HG02571 (cell line): ENCODE results near the gene GRHL3.
"Not testable (repeated sequence)": the region's sequence is repeated elsewhere in the genome, so short reads cannot be mapped to it uniquely, and the experiment has no call there.

ENCODE experiments used
- ATAC-seq: cut with Tn5 transposase; IDR thresholded peaks from one replicate; pipeline ENCODE4 v1.9.1; 2021; ENCODE audit warnings: mild to moderate bottlenecking, moderate library complexity; ENCODE audit not compliant: unreplicated experiment

Gene GRHL3

DNA sequence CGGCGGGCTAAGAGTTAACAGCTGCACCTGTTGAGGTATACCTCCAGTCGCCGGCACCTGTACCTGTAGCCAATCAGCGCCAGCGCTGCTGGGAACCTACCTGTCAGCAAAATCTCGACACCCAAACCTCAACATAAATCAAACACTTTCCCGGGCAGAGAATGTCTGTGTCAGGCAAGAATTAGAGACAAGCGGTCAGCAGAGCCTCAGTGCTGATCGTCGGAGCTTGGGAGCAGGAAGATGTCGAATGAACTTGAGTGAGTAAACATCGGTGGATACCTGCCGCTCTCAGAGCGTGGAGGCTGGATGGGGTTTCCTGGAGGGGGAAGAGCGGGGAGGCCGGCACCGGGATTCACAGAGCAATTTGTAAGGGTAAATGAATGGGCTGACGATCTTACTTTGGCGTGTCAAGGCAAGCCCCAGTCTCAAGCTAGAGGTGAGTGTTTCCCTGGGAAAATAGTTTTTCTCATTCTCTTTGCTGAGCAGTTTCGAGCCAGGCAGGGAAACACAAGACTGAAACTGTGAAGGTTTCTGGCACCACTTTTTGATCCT, at the start of gene GRHL3:
Gene GRHL3 (plus strand): TSS at position 46 of the 552 bp plus-strand sequence. CDS start 195 bp downstream, at position 241.
- no peak for ATAC-seq

DNA sequence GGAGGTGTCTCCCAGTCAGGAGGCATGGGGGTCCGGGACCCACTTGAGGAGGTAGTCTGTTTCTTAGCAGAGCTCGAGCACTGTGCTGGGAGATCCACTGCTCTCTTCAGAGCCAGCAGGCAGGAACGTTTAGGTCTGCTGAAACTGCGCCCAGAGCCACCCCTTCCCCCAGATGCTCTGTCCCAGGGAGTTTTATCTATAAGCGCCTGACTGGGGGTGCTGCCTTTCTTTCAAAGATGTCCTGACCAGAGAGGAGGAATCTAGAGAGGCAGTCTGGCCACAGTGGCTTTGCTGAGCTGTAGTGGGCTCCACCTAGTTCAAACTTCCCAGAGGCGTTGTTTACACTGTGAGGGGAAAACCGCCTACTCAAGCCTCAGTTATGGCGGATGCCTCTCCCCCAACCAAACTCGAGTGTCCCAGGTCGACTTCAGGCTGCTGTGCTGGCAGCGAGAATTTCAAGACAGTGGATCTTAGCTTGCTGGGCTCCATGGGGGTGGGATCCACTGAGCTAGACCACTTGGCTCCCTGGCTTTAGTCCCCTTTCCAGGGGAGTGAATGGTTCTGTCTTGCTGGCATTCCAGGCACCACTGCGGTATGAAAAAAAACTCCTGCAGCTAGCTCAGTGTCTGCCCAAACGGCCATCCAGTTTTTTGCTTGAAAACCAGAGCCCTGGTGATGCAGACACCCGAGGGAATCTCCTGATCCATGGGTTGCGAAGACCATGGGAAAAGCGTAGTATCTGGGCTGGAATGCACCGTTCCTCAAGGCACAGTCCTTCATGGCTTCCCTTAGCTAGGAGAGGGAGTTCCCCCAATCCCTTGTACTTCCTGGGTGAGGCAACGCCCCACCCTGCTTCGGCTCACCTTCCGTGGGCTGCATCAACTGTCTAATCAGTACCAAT, 44.7 kb upstream of the GRHL3 start:
- not testable (repeated sequence) for ATAC-seq

DNA sequence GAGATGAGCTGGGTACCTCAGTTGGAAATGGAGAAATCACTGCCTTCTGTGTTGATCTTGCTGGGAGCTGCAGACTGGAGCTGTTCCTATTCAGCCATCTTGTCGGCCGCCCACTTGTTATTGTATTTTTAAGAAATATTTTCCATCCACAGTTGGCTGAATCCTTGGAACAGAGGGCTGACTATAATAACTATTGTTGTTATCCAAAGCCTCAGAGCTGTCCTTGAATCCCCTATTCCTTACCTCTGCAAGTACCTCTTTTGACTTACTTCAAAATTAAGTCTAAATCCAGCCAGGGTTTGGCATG, 44.1 kb upstream of the GRHL3 start:
- no peak for ATAC-seq

DNA sequence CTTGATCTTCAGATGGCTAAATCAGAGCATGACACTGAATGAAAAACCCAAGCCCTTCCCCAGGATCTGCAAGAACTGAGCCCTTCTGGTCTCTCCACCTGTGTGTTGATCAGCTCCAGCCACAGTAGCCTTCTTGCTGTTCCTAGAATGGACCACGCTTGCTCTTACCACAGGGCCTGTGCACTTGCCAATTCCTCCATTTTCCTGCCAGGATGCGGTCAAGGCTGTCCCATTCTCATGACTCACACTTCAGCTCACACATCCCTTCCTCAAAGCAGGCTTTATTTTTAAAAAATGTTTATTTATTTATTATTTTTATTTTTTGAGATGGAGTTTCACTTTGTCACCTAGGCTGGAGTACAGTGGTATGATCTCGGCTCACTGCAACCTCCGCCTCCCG, 43.6 kb upstream of the GRHL3 start:
- ATAC-seq, result no peak

DNA sequence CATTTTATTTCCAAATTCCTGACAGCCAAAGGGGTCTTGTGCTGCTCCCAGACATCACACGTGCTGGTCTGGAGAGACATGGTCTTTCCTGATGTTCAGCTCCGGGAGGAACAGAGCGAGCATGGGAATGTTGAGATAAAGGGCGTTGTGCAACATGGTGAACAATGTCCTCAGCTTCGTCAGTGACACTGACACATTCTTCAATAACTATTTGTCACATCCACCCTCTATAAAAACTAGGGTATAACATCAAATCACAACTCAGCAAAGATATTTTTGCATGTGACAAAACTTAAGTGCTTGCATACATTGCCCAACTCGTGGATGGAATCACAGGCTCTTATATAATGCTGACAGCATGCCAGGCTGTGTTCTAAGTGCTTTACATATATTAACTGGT, 42.4 kb upstream of the GRHL3 start:
- ATAC-seq, result no peak

DNA sequence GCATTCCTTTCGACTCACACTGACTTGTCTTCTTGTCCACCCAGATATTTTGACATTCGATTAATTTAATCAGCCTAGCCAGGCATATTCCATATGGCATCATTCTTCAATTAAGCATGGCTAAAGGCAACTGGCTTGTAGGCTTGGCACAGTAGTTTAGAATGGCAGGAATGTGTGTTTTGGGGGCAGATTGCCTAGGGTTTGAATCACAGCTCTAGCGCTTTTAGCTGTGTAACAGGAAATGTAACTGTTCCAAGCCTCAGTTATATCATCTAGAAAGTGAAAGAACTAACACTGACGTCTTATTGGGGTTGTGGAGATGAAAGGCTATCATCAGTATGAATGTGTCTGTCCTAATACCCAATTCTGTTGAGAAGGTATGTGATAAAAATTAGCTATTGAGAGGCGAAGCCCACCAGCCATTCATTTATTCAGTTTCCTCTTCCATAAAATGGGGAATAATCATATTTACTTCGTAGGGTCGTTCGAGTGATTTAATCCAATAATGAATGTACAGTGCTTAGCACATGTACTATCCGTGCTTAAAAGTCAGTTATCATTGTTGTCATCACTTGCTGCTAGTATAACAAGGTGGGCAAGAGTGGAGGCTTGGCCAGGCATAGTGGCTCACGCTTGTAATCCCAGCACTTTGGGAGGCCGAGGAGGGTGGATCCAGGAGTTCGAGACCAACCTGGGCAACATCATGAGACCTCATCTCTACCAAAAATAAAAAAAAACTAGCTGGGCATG, 41.6 kb upstream of the GRHL3 start:
- no peak for ATAC-seq

DNA sequence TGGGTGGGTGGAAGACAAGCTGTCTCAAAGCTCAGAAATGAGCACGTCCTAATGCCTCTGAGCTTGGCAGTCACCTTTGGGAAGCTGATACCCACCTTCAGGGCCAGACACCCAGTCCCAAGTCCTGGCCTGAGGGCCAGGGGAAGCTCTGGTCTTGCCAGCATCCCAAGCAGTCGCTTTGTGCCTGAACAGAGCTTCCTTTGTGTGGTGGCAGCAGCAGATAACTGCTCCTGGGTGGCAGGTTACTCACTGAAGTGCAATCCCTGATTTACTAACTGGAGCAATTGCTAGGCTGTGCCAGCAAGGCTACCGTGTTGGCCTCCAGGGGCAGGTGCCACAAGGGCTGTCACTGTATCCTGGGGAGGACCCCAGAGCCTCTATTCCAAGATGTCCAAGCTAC, 40.4 kb upstream of the GRHL3 start:
- ATAC-seq, result no peak

DNA sequence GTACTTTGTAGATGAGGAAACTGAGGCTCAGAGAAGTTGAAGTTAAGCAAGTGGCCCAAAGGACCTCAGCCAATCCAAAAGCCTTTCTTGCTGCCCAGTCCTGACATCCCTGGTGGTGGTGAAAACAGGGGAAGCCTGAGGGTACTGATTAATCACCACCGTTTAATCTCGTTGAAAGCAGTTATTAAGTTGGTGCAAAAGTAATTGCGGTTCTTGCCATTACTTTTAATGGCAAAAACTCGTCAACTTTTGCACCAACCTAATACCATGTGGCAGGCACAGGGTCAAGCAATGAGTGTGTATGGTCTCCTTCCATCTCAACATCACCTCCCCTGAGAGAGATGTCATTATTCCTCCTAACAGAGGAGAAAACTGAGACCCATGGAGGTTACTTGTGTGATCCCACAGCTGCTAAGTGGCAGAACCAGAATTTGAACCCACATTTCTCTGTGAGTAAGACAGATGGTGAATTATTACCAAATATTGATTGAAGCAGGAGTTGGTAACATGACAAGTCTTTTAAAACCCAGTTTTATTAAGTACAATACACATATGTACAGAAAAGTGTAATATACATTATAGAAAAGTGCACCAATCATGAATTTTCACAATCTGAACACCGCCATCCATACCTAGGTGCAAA, 39.4 kb upstream of the GRHL3 start:
- ATAC-seq, result no peak

DNA sequence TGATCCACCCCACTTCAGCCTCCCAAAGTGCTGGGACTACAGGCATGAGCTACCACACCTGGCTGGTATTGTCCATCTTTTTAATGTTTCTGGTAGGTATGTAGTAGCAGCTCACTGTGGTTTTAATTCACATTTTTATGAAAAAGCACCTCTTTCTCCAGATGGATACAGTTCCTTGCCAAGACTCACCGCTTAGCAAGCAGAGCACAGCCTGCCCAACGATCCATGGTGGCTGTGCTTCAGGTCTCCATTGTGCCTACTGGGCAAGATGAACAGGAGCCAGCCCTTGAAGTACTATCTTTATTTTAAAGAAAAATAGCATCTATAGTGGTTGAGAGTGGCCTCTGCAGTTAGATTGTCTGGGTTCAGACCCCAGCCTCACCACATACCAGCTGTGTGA, 37.6 kb upstream of the GRHL3 start:
- ATAC-seq, result no peak

DNA sequence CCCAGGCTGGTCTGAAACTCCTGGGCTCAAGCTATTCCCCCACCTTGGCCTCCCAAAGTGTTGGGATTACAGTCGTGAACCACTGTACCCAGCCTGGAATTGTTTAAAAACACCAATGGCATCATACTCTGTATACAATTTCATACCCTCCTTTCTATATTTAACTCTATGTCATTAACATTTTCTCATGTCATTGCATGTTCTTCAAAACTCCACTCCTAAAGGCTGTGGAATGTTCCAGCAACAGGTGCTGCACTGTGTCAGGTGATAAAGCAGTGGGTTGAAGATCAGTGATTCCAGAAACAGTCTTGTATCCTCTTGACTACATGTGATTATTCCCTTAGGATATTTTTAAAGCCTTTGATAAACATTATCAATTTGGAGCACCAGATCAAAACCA, 36.7 kb upstream of the GRHL3 start:
- ATAC-seq, result no peak

DNA sequence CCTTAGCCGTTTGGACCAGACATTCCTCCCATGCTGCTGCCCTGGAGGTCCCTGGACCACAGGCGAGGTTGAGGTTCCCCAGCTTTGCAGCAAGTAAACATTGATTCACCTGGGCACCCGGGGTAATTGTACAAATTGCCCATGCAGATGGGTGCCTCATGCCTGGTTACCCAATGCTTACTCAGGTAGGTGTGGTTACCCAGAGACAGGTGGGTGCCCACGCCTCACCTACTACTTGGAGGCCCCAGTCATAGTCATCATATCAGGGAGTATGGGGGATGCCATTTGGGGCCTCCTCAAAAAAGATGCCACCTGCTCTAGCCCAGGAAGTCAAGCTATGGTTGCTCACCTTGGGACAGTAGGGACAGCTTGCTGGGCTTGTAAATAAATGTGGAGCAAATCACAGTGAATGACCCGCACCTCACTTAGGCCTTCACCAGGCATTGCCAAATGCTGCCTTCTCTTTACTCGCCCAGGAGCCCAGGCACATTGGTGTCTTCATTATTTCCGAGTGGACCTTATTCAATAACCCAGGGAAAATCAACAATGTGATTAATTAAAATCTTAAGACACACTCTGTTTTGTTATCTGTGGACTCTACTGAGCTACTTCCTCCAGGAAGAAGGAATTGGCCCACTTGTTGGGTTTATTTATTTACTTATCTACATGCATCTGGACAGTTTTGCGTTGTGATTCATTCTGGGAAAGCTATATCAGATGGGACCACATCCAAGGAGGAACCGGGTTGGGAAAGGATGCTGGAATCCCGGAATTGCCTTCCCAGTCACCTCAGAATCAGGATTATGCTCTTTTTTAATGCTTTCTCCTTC, 35.6 kb upstream of the GRHL3 start:
- ATAC-seq, result no peak

DNA sequence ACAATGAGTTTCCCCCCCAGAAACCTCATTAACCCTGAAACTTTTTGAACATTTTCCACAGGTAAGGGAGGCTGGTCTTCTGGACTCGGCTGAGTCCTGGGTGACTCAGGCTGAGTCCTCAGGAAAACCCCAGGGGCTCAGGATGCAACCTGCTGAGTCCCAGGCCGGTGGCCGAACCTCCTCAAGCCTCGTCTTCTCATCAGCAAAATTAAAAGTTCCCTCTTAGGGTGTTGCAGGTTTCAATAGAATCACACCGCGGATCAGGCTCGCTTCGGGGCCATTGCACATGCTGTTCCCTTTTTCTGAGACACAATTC, 35.0 kb upstream of the GRHL3 start:
- no peak for ATAC-seq

DNA sequence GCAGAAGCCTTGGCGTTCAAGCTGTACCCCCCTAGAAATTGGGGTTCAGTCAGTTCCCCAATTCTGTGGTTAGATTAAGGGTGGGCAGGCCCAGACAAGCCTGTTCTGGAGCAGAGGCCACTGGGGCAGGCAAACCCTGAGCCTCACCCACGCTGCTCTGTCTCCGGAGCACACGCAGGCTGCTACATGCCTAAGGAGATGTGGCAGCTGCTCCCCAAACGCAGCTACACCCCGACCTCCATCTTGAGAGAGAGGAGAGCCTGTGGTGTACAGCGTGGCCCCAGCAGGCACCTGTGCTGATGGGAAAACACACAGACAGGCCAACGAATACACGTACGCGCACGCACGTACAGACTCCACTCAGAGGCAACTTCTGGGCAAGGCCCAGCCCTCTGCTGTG, 33.9 kb upstream of the GRHL3 start:
- no peak for ATAC-seq

DNA sequence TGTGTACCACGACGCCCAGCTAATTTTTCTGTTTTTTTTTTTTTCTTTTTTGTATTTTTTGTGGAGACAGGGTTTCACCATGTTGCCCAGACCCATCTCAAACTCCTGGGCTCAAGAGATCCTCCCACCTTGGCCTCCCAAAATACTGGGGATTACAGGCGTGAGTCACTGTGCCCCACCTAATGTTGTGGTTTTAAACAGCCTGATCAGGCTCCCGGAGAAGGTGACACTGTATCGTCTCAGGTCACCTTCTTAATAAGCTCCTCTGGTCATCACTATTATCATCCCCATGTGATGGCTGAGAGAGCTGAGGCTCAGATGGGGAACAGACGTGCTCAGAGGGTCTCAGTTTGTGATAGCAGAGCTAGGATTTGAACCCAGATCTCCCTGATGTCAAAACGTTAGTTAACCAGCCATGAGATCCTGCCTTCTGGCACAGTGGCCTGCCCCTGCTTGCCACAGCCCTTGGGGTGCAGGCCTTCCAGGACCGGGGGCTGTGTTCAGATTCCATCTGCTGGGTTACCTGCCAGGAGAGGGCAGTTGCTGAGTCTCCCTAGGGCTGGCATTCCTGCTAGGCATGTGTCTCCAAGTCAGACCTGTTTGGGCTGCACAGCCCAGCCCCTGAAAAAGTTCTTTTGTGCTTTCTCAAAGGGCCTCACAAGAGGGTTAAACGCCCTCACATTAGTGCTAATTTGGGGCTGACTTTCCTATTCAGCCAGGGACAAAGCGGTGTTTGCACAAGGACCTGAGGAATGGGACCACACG, 32.7 kb upstream of the GRHL3 start:
- ATAC-seq, result no peak

DNA sequence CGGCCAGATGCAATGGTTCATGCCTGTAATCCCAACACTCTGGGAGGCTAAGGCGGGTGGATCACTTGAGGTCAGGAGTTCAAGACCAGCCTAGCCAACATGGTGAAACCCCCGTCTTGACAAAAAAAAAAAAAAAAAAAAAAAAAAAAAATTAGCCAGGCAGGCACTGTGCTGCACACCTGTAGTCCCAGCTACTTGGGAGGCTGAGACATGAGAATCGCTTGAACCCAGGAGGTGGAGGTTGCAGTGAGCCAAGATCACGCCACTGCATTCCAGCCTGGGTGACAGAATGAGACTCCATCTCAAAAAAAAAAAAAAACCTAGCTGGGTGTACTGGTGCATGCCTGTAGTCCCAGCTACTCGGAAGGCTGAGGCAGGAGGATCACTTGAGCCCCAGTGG, 31.4 kb upstream of the GRHL3 start:
- ATAC-seq, result not testable (repeated sequence)

DNA sequence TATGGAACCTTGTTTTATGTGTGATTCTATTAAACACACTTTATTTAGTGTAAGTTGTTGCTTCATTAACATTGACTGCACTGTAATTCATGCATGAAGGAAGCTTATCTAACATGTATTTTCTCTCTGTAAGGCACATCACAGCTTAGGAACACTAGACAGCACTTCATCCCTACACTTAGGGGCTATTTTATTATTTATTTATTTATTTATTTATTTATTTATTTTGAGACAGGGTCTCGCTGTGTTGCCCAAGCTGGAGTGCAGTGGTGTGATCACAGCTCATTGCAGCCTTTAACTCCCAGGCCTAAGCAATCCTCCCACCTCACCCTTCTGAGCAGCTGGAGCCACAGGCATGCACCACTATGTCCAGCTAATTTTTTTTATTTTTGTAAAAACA, 30.7 kb upstream of the GRHL3 start:
- no peak for ATAC-seq

DNA sequence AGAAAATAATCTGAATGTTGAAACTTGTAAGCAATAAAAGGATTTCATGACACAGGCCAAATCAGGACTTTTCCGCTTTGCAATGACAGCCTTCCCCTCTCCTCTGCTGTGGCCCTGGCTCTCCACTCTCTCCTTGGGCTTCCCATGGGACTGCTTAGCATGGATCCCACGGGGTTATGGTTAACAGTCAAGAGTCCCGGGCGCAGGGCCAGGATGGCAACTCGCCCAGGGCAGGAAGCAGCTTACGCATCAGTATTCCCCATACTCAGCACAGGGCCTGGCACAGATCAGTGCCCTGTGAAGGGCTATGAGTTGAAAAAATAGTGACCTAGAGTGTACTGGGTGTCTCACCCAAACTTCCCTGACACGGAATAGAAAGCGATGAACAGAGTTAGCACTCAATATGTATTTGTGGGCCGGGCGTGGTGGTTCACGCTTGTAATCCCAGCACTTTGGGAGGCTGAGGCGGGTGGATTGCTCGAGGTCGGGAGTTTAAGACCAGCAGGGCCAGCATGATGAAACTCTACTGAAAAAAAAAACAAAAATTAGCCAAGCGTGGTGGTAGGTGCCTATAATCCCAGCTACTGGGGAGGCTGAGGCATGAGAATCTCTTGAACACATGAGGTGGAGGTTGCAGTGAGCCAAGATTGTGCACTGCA, 29.1 kb upstream of the GRHL3 start:
- ATAC-seq, result no peak

DNA sequence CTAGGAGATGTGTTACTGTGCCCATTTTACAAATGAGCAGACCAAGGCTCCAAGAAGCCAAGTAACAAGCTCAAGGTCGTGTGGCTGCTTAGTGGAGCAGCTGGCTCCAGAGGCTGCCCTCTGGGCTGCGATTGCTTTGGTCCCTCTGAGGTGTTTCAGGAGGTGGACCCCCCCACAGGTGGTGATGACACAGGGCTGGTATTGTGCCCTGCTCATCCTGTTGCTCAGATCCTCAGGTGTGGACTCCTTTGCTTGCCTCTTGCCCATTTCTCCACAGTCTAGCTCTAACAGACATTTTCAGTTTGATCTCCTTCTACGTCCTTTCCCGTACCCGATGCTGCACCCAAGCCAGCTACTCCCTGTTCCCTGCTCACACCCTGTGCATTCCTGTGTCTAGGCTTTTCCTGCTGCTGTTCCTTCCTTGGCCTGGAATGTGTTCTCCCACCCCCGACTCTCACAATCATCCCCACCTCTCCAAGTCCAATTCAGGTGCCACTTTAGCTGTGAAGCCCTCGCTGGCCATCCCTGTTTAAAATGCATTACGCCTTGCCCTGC, 28.1 kb upstream of the GRHL3 start:
- ATAC-seq, result no peak

DNA sequence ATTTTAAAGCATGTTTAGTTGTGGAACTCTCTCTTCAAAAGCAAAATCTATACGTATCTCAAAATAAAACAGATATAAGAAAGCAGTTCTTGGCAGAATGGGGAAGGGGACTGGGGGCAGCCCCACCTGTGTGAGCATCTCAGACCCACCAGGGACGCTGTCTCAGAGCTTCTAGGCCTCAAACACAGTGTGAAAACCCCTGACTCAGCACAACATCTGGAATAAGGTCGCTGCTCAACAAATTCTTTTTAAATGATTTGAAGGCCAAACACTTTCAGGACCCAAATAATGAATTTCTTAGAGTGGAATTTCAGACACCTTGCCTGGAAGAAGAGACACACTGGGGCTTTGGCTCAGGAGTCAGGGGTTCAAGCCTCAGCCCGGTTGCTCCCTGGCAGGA, 27.1 kb upstream of the GRHL3 start:
- ATAC-seq, result no peak
